ENCODE data around the gene ITPRID2. TPM values are rescaled to one million over a fixed set of nuclear protein-coding genes. Genes with fewer than 3 reads are reported as not detected.

The ITPRID2 gene
- total and polyA plus RNA-seq, 2 of the 8 experiments (the other 6 are each of a cell fraction or from before 2014, with no cell fraction given): 1.9 to 12.6 TPM

- Histone ChIP-seq H2BK5ac (ENCODE audit: low read depth, low read length) (no peak overlapping the region), H4K91ac (replicated peaks; ENCODE audit: insufficient read length, low read length) (no peak overlapping the region), H2BK20ac (ENCODE audit: low read length) (no peak overlapping the region), H2BK12ac (ENCODE audit: low read depth, low read length) (no peak overlapping the region), H3K23me2 (ENCODE audit: low read depth, low read length) (no peaks in the 10 kb centered on the region), H2BK15ac (ENCODE audit: low read length) (no peak overlapping the region), H4K5ac (ENCODE audit: insufficient read length, low read depth, low read length) (no peak overlapping the region), H3K79me1 (ENCODE audit: low read depth, low read length) (no peaks in the 10 kb centered on the region), H4K20me1 (replicated peaks in 1 of 2; ENCODE audit: control insufficient read depth in 1 of 2, insufficient read depth in 2 of 2, low read length in 2 of 2) (no peaks in the 10 kb centered on the region), H3K27me3 (replicated peaks in 1 of 4; ENCODE audit: control insufficient read depth in 3 of 4, extremely low read depth in 1 of 4, insufficient read depth in 3 of 4, low read length in 3 of 4) (peaks cover 0 to 2% (median 0%) of the 10 kb centered on the region in 4 experiments; a peak in 1 of 7 replicates), H3K4me1 (replicated peaks in 1 of 4; ENCODE audit: control insufficient read depth in 3 of 4, insufficient read depth in 4 of 4, low read length in 3 of 4) (no peaks in the 10 kb centered on the region), H4K8ac (ENCODE audit: extremely low read depth, insufficient read depth, low read length) (no peak overlapping the region), H3K36me3 (ENCODE audit: control insufficient read depth in 2 of 4, insufficient read depth in 4 of 4, low read length in 3 of 4) (no peaks in the 10 kb centered on the region), H3K18ac (ENCODE audit: extremely low read depth, low read length) (no peak overlapping the region), H3K4me2 (ENCODE audit: insufficient read depth in 1 of 2, low read depth in 2 of 2, low read length in 2 of 2) (no peak overlapping the region), H3K27ac (ENCODE audit: low read depth, low read length) (no peak overlapping the region), H3K14ac (ENCODE audit: insufficient read length) (no peak overlapping the region), H3K56ac (replicated peaks; ENCODE audit: insufficient read length, low read depth, low read length) (no peak overlapping the region), H2AK5ac (ENCODE audit: low read depth, low read length) (no peak overlapping the region), H3K23ac (ENCODE audit: insufficient read length) (no peak overlapping the region), H2AFZ (ENCODE audit: low read length) (no peak overlapping the region), H3K4ac (replicated peaks; ENCODE audit: insufficient read length, low read depth, low read length) (no peak overlapping the region), H3K9me3 (ENCODE audit: insufficient read depth in 2 of 2, low read depth in 1 of 2, low read length in 1 of 2) (no peaks in the 10 kb centered on the region), H3K79me2 (ENCODE audit: control insufficient read depth in 1 of 2, insufficient read depth in 2 of 2, low read length in 2 of 2) (no peaks in the 10 kb centered on the region), H2BK120ac (replicated peaks; ENCODE audit: low read depth, low read length) (no peak overlapping the region), H3K4me3 (ENCODE audit: extremely low read depth in 1 of 4, insufficient read depth in 2 of 4, low read depth in 3 of 4, low read length in 4 of 4) (no peak overlapping the region), H3K9ac (replicated peaks in 1 of 4; ENCODE audit: extremely low read depth in 1 of 4, low read depth in 3 of 4, low read length in 3 of 4) (no peak overlapping the region)
- ChIA-PET POLR2A (ENCODE audit: partially characterized antibody) (no interaction called here), CTCF (ENCODE audit: partially characterized antibody) (interaction anchor here (0.6 to 2.0 kb wide), 11 partner anchors 14 to 844 kb away, joined by 3 to 13 read pairs (median 3); partner anchors contain the start of gene PPP1R1C)
- no peak for DNase-seq (ENCODE audit: low read depth in 1 of 2, low spot score in 2 of 2)
- WGBS, 2 experiments (ENCODE audit: extremely low coverage in 1 of 2, insufficient coverage in 1 of 2, insufficient read length in 1 of 2, insufficient replicate concordance in 2 of 2, low coverage in 1 of 2, low lambda C conversion rate in 2 of 2, missing lambda C conversion rate in 1 of 2): 90% methylated on average over 1 of the region's 1 CpG; no CpG with 5 or more reads in 1 of the 2 experiments
- no peak for FAIRE-seq
- no peak for TF ChIP-seq CHD2 (IDR thresholded peaks at IDR 0.05; ENCODE audit: low read length)
Measured at GRCh38 chr2:181955010-181955409, 63.5 kb downstream of the ITPRID2 start.

All from H1 (cell line).